ENCODE results near the gene VSIG4. TPM values are rescaled to one million over a fixed set of nuclear protein-coding genes. Genes with fewer than 3 reads are reported as not detected.
A peak's percentile ranks its signal among the peaks of the same experiment; 100 is the strongest.

VSIG4 gene, protein sequence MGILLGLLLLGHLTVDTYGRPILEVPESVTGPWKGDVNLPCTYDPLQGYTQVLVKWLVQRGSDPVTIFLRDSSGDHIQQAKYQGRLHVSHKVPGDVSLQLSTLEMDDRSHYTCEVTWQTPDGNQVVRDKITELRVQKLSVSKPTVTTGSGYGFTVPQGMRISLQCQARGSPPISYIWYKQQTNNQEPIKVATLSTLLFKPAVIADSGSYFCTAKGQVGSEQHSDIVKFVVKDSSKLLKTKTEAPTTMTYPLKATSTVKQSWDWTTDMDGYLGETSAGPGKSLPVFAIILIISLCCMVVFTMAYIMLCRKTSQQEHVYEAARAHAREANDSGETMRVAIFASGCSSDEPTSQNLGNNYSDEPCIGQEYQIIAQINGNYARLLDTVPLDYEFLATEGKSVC
- total RNA-seq (100 to 1,000 TPM in 3 of 4 donors, 10 to 100 TPM in 1; 44.0 to 213 (median 126) TPM), polyA plus RNA-seq (100 to 1,000 TPM in 1 of 3 donors, 10 to 100 TPM in 2; 26.0 to 178 (median 36.6) TPM)

DNA sequence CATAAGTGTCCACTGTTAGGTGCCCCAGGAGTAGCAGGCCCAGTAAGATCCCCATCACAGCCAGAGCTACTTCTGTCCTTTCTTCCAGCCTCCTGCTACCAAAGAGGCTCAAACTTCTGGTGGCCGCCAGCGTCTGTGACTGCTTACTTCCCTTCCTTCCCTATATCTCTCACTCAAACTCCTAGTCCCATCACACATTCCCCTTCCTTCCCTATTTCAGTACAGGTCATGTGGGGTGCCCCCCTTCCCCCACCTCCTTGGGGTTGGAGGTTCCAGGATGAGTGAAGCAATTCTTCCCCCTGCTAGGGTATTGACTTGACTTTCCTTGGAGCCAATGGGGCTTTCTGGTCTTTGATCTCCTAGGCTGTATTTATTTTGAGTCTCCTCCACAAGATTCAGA, at the start of gene VSIG4:
Gene VSIG4 (minus strand): TSS at position 137 of the 400 bp plus-strand sequence. CDS start 82 bp downstream, at position 55.
- DNase-seq, result peak; percentile 72
- peak within 1 kb of the TSS in 1 of 4 donors; percentile 15 for H3K4me3 ChIP-seq
- peaks cover 0 to 3% (median 0%) of the 10 kb centered on the region in 3 donors for H3K27me3 ChIP-seq
- TF ChIP-seq POLR2AphosphoS5 (IDR thresholded peaks at IDR 0.05), result peak in 3 of 4 donors; percentile 33 to 45 (median 38)
- TF ChIP-seq, protein P1, sequence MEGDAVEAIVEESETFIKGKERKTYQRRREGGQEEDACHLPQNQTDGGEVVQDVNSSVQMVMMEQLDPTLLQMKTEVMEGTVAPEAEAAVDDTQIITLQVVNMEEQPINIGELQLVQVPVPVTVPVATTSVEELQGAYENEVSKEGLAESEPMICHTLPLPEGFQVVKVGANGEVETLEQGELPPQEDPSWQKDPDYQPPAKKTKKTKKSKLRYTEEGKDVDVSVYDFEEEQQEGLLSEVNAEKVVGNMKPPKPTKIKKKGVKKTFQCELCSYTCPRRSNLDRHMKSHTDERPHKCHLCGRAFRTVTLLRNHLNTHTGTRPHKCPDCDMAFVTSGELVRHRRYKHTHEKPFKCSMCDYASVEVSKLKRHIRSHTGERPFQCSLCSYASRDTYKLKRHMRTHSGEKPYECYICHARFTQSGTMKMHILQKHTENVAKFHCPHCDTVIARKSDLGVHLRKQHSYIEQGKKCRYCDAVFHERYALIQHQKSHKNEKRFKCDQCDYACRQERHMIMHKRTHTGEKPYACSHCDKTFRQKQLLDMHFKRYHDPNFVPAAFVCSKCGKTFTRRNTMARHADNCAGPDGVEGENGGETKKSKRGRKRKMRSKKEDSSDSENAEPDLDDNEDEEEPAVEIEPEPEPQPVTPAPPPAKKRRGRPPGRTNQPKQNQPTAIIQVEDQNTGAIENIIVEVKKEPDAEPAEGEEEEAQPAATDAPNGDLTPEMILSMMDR (IDR thresholded peaks at IDR 0.05), result no peak
- intact Hi-C loops (cut with DNase I), result no loop called here
- peak within 1 kb of the TSS in 2 of 4 donors; percentile 1 to 12 for H3K27ac ChIP-seq
- 81 to 96% methylated on average over 2 of the region's 2 CpGs for WGBS, 2 donors
- H3K9me3 ChIP-seq, result no peaks in the 10 kb centered on the region
- H3K36me3 ChIP-seq, result no peaks in the 10 kb centered on the region
- H3K4me1 ChIP-seq, result no peaks in the 10 kb centered on the region

DNA sequence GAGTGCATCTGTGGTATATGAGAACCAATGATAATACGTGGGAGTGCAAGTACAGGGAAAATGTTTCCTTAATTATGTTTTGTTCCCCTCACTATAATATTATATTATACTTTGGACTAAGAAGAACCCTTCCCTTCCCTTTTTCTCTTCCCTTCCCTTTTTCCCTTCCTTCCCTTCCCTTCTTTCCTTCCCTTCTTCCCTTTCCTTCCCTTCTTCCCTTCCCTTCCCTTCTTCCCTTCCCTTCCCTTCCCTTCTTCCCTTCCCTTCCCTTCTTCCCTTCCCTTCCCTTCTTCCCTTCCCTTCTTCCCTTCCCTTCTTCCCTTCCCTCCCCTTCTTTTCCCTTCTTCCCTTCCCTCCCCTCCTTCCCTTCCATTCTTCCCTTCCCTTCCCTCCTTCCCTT, 36.9 kb upstream of the VSIG4 start:
- no peaks in the 10 kb centered on the region for H3K4me1 ChIP-seq
- TF ChIP-seq POLR2AphosphoS5 (IDR thresholded peaks at IDR 0.05) (no peak), POLR2A (IDR thresholded peaks at IDR 0.05) (no peak), EP300 (IDR thresholded peaks at IDR 0.05) (no peak)
- TF ChIP-seq, protein P1 (IDR thresholded peaks at IDR 0.05), result no peak
- no peaks in the 10 kb centered on the region for H3K27me3 ChIP-seq
- DNase-seq, result no peak
- intact Hi-C loops (cut with DNase I), result no loop called here
- no peaks in the 10 kb centered on the region for H3K9me3 ChIP-seq
- WGBS, 2 donors, result 76 to 85% methylated on average over 1 of the region's 1 CpG
- H3K4me3 ChIP-seq, result no peak overlapping the region
- H3K36me3 ChIP-seq, result no peaks in the 10 kb centered on the region
- no peak overlapping the region for H3K27ac ChIP-seq

DNA sequence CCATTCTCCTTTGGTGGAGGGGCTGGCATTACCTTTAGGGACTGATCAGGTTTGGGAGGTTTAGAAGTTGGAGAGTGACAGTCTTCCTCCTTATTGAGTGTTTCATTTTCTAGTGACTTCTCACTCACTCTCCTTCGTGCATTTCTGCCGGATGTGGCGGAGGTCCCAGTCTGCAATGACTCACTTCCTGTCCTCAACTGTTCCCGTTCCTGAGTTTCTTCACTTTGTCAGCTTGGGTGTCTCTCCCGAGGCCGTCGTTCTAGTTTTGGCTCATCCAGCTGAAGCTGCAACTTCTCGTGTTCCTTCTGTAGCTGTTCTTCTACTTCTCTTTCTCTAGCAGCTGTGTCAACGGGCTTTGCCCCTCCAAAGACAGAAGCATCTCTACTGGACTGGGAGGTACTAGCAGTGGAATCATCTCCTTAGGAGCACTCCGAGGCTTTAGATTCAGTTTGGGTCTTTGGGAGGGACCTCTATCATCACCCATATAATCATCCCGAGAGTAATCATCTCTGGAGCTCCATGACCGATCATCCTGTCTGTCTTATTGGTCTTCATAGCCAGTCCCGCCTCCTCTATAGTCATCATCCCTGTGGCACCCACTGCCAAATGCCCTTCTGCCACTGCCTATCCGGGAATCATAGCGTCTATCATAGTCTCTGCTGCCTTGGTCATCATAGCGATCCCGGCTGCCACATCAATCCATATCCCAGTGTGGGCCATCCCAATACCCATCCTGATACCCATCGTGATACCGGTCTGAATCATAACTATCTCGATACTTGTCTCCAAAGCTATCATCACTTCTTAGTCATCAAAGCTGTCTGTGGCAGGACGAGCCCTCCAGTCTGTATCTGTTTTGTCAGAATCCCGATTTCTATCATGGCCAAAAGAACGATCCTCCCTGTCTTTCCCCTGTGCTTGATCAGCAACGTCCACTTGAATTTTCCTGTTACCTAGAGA, 35.3 kb upstream of the VSIG4 start:
- Histone ChIP-seq H3K9me3 (no peaks in the 10 kb centered on the region), H3K4me1 (no peaks in the 10 kb centered on the region), H3K27ac (peak overlapping the region in 2 of 4 donors; percentile 14 to 33), H3K4me3 (no peak overlapping the region), H3K27me3 (no peaks in the 10 kb centered on the region), H3K36me3 (no peaks in the 10 kb centered on the region)
- 71 to 79% methylated on average over 24 of the region's 24 CpGs for WGBS, 2 donors
- intact Hi-C loops (cut with DNase I), result no loop called here
- TF ChIP-seq POLR2AphosphoS5 (IDR thresholded peaks at IDR 0.05), result peak in 1 of 4 donors; percentile 48
- TF ChIP-seq, protein P1 (IDR thresholded peaks at IDR 0.05), result no peak
- peak in 1 of 4 donors; percentile 20 for TF ChIP-seq EP300 (IDR thresholded peaks at IDR 0.05)
- TF ChIP-seq POLR2A (IDR thresholded peaks at IDR 0.05), result no peak
- peak; percentile 77 for DNase-seq

DNA sequence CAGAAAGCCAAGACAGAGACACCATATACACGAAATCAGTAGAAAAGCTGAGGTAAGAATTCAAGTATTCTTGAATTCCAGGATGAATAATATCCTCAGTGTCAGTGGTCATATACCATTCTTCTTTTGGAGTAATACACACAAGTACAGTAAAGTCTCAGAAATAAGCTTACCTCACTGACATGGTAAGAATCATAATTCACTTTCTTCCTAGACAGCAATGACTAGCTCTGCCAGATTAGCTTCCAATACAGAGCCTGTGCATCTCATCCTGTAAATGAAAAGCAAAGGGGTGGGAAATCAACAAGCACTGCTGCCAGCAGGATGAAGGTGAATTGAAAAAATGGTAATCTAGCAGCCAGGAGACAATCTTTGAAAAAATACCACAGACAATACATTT, 31.2 kb upstream of the VSIG4 start:
- no peak for DNase-seq
- no peak overlapping the region for H3K4me3 ChIP-seq
- no peaks in the 10 kb centered on the region for H3K36me3 ChIP-seq
- no peak overlapping the region for H3K27ac ChIP-seq
- H3K4me1 ChIP-seq, result no peaks in the 10 kb centered on the region
- WGBS, 2 donors, result 72 to 81% methylated on average over 1 of the region's 1 CpG
- H3K9me3 ChIP-seq, result no peaks in the 10 kb centered on the region
- no peaks in the 10 kb centered on the region for H3K27me3 ChIP-seq
- intact Hi-C loops (cut with DNase I), result no loop called here
- TF ChIP-seq, protein P1 (IDR thresholded peaks at IDR 0.05), result no peak
- TF ChIP-seq EP300 (IDR thresholded peaks at IDR 0.05) (no peak), POLR2A (IDR thresholded peaks at IDR 0.05) (no peak), POLR2AphosphoS5 (IDR thresholded peaks at IDR 0.05) (no peak)

Measured in sigmoid colon (tissue), 7 donors.